Mesothelial cell of epicardium (in vitro differentiated cells): ENCODE results near the gene DYRK4. TPM values are rescaled to one million over a fixed set of nuclear protein-coding genes. Genes with fewer than 3 reads are reported as not detected.

Experiments
- DNase-seq, 2 experiments: peaks; one replicate each; pipeline ENCODE4 v3.0.0; 2021; ENCODE audit warnings: low spot score in 2 of 2; ENCODE audit not compliant: unreplicated experiment in 2 of 2
- H3K27ac Mint-ChIP-seq: 2 replicates; pipeline ENCODE4 v1.8.0; 2021; ENCODE audit warnings: mixed read lengths
- H3K27me3 Mint-ChIP-seq: 2 replicates; pipeline ENCODE4 v1.8.0; 2021; ENCODE audit warnings: low read depth, mixed read lengths
- H3K36me3 Mint-ChIP-seq: 2 replicates; pipeline ENCODE4 v1.8.0; 2021; ENCODE audit warnings: mixed read lengths
- H3K4me1 Mint-ChIP-seq: 2 replicates; pipeline ENCODE4 v1.8.0; 2021; ENCODE audit warnings: mixed read lengths
- H3K4me3 Mint-ChIP-seq: 2 replicates; pipeline ENCODE4 v1.8.0; 2021; ENCODE audit warnings: mild to moderate bottlenecking, moderate library complexity, mixed read lengths
- H3K9me3 Mint-ChIP-seq: 2 replicates; pipeline ENCODE4 v1.8.0; 2021; ENCODE audit warnings: mixed read lengths
- CTCF ChIP-seq: fragments of 200-600 bp; sonication (generic); IDR thresholded peaks from one replicate; pipeline ENCODE4 v1.5.0; 2021; ENCODE audit warnings: antibody characterized with exemption; ENCODE audit not compliant: unreplicated experiment
- total RNA-seq: library from RNA; stranded (reverse); gene quantifications from 3 replicates; pipeline ENCODE4 v1.2.1, GENCODE V29; 2021

Gene DYRK4
- total RNA-seq, 1 donor from 2014 or later: 39.7 TPM

GRCh38 chr12:4580281-4580688 is 18.3 kb downstream of the DYRK4 start:
- no peak overlapping the region for H3K27ac Mint-ChIP-seq
- H3K27me3 Mint-ChIP-seq: peaks cover 62% of the 10 kb centered on the region

GRCh38 chr12:4584281-4584680 is 22.3 kb downstream of the DYRK4 start:
- H3K9me3 Mint-ChIP-seq: no peaks in the 10 kb centered on the region
- TF ChIP-seq CTCF: no peak
- H3K27me3 Mint-ChIP-seq: peaks cover 50% of the 10 kb centered on the region
- H3K36me3 Mint-ChIP-seq: no peaks in the 10 kb centered on the region
- H3K4me1 Mint-ChIP-seq: no peaks in the 10 kb centered on the region
- no peak overlapping the region for H3K27ac Mint-ChIP-seq
- no peak overlapping the region for H3K4me3 Mint-ChIP-seq
- DNase-seq: no peak

More at GRCh38 chr12:4580281-4580688, 18.3 kb downstream of the DYRK4 start:
- no peak for TF ChIP-seq CTCF
- no peak for DNase-seq
- no peaks in the 10 kb centered on the region for H3K36me3 Mint-ChIP-seq
- H3K9me3 Mint-ChIP-seq: no peaks in the 10 kb centered on the region
- H3K4me3 Mint-ChIP-seq: no peak overlapping the region
- no peaks in the 10 kb centered on the region for H3K4me1 Mint-ChIP-seq

GRCh38 chr12:4584896-4585295 is 22.9 kb downstream of the DYRK4 start:
- no peak overlapping the region for H3K27ac Mint-ChIP-seq
- DNase-seq: no peak
- no peak for TF ChIP-seq CTCF
- H3K27me3 Mint-ChIP-seq: peaks cover 49% of the 10 kb centered on the region
- no peaks in the 10 kb centered on the region for H3K4me1 Mint-ChIP-seq
- no peaks in the 10 kb centered on the region for H3K36me3 Mint-ChIP-seq
- no peak overlapping the region for H3K4me3 Mint-ChIP-seq
- H3K9me3 Mint-ChIP-seq: peaks cover 3% of the 10 kb centered on the region

- H3K4me1 Mint-ChIP-seq: no peaks in the 10 kb centered on the region
- H3K27ac Mint-ChIP-seq: no peak overlapping the region
- no peak for DNase-seq
- peaks cover 46% of the 10 kb centered on the region for H3K27me3 Mint-ChIP-seq
- H3K4me3 Mint-ChIP-seq: no peak overlapping the region
- no peaks in the 10 kb centered on the region for H3K36me3 Mint-ChIP-seq
- no peak for TF ChIP-seq CTCF
- peaks cover 3% of the 10 kb centered on the region for H3K9me3 Mint-ChIP-seq
Observed at GRCh38 chr12:4586500-4586899, 24.5 kb downstream of the DYRK4 start.

GRCh38 chr12:4587108-4587507 is 25.1 kb downstream of the DYRK4 start:
- DNase-seq: no peak
- Mint-ChIP-seq H3K36me3 (no peaks in the 10 kb centered on the region), H3K4me3 (no peak overlapping the region), H3K4me1 (no peaks in the 10 kb centered on the region), H3K27ac (no peak overlapping the region), H3K9me3 (peaks cover 3% of the 10 kb centered on the region), H3K27me3 (peaks cover 50% of the 10 kb centered on the region)
- TF ChIP-seq CTCF: no peak

- Mint-ChIP-seq H3K4me3 (no peak overlapping the region), H3K4me1 (no peaks in the 10 kb centered on the region), H3K27ac (no peak overlapping the region), H3K27me3 (peaks cover 54% of the 10 kb centered on the region), H3K36me3 (no peaks in the 10 kb centered on the region), H3K9me3 (peaks cover 3% of the 10 kb centered on the region)
- no peak for DNase-seq
- TF ChIP-seq CTCF: no peak
Observed at GRCh38 chr12:4588916-4589315, 26.9 kb downstream of the DYRK4 start.
